GM19395 (cell line): ENCODE data around the gene SIGLEC15.
"Not testable (repeated sequence)": the region's sequence is repeated elsewhere in the genome, so short reads cannot be mapped to it uniquely, and the experiment has no call there.

Experiments used
- ATAC-seq: cut with Tn5 transposase; IDR thresholded peaks from one replicate; pipeline ENCODE4 v1.9.1; 2021; ENCODE audit warnings: mild to moderate bottlenecking, moderate library complexity; ENCODE audit not compliant: unreplicated experiment

Gene SIGLEC15, protein sequence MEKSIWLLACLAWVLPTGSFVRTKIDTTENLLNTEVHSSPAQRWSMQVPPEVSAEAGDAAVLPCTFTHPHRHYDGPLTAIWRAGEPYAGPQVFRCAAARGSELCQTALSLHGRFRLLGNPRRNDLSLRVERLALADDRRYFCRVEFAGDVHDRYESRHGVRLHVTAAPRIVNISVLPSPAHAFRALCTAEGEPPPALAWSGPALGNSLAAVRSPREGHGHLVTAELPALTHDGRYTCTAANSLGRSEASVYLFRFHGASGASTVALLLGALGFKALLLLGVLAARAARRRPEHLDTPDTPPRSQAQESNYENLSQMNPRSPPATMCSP

DNA sequence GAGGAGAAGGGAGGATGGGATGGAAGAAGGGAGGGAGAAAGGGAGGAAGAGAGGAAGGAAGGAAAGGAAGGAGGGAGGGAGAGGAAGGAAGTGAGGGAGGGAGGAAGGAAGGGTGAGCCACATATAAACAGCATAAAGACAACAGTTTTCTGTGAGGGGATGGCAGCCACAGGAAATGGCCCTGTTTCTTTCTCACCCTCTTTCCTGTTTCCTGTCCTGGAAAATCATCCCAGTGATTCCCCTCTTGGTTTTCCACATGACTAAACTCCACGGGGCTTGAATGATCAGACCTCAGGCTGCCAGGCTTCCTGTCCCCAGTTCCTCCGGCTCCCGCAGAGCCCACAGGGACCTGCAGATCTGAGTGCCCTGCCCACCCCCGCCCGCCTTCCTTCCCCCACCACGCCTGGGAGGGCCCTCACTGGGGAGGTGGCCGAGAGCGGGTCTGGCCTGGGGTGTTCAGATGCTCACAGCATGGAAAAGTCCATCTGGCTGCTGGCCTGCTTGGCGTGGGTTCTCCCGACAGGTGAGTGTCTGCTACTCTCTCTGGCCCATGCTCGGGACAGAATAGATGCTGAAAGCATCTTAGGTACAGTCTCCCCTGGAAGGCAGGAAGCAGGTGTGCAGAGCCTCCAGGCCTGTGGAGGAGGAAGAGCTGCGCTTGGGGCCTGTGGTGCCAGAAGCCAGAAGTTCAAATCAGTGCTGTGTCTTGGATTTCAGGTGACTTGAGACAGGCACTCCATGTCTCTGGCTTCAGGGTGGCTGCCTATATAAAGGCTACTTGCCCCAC is at the start of gene SIGLEC15:
Gene SIGLEC15, plus strand, starts transcription at position 418 of the 787 bp plus-strand sequence. Its CDS starts 54 bp downstream, at position 472.
- ATAC-seq = no peak

DNA sequence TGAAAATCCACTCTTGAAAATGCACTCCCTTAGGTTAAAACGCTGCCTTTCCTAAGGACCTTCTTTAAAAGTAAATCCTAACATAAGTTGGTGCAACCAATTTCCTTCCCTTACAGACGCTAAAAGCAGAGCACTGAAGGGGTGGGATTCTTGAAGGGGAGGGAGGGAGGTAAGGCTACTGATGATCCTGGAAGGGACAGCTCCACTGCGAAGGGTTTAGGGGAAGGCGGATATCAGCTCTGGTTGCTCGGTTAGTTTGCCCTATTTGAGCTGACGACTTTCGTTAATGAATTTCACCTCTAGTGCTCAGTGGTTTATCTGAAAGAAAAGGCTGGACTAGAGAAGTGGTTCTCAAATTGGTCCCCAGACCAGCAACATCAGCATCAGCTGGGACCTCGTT is 49.7 kb upstream of the SIGLEC15 start:
- no peak for ATAC-seq

DNA sequence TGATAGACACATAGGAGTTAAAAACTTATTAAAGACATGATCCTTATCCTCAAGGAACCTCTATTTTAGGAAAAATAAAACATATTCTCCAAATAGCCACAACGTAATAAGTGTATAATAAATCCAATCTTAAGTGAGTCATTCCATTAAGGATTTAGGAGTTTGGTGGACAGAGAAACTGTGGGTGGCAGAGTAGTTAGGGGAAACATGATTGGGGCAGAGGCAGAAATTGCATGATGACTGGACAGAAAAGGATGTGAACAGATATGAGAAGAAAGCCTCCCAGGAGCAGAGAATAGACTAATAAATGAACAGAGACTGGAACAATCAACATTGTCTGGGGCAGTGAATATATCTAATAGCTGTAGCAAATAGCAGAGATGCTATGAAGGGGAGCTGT is 48.1 kb upstream of the SIGLEC15 start:
- no peak for ATAC-seq

DNA sequence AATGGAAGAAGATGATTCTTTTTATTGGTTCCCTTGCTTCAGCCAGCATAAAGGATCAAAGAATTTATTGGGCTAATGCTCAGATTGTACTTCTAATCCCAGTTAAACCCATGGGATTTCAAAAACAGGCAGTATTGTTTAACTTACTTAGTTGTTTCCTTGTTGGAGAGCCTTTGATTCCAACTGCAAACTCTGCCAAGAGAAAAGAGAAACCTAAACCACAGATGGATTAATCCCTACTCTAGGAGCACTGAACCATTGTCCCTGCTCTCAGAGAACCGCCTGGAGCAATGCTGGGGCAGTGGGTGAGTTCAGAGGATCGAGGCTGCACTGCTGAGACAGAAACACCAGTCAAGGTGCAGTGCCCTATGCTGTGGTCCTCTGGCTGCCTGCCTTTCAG is 44.9 kb upstream of the SIGLEC15 start:
- no peak for ATAC-seq

DNA sequence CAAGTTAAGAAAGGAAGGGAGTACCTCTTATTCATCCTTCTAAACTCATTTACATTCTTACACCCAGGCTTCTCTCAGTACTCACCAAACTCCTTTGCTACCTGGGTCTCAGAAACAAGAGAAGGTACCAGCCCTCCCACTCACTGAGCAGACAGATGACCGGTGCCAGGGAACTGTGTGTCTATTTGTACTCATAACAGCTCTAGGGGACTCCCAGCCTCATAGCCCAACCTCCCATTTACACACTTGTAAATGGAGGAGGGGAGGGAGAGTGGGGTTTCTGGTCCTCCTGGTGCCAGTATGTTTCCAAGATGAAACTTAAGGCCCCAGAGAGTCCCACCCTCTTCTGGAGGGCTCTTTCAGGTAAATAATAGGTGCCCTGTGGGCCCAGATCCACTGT is 42.8 kb upstream of the SIGLEC15 start:
- no peak for ATAC-seq

DNA sequence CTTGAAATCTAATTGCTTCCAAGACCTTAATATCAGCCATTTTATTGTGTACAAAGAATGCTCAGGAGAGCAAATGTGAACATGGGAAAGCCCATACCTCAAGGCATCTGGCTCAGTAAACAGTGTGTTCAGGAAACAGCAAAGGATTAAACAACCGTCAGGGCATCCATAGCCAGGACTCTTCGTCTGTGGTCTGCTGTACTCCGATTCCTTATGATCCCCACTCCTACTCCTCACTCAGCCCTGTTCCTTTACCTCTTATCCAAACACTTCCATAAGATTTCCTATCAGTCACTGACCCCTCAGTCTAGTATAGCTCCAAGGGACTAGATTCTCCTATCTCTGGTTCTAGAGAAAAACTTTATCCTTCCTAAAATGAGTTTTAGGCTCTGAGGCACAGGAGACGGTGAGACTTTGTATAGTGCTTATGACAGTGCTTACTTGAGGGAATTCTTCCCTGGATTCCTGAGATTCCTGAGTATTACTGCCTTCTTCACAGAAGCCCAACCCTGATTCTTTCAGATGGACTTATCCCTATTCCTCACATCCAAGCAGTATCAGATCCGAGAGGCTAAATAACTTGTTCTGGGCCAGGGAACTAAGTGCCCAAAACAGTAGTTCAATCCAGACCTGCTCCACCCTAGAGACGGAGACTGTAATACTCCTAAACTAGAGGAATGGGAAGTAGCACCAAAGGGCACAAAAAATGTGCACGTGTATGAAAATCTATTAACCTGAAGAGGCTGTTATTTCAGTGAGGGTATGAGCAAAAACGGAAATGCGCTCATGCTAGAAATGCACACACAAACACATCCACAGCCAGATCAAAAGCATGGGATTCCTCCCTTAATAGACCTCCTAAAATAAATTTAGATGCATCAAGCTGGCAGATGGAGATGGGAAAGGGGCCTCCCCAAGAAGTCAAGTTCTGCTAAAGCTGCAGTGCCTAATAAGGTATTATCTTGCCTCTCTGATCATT is 42.1 kb upstream of the SIGLEC15 start:
- no peak for ATAC-seq

DNA sequence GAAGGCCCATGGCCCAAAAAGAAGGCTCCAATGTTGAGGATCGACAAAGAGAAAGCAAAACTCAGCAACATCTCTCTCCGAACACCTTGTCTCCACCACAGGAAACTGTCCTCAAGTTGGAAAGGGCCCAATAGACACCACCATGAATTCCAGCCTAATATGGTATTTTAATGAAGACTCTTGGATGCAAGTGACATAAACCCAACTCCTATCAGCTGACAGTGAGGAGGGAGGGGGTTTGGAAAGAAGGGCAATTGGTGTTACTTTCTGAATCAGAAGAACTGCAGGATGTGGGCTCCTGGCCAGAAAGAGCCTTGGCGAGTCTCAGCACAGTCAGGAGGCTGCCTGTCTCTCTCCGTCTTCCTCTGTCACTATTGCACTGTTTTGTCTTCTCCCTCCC is 40.3 kb upstream of the SIGLEC15 start:
- no peak for ATAC-seq

DNA sequence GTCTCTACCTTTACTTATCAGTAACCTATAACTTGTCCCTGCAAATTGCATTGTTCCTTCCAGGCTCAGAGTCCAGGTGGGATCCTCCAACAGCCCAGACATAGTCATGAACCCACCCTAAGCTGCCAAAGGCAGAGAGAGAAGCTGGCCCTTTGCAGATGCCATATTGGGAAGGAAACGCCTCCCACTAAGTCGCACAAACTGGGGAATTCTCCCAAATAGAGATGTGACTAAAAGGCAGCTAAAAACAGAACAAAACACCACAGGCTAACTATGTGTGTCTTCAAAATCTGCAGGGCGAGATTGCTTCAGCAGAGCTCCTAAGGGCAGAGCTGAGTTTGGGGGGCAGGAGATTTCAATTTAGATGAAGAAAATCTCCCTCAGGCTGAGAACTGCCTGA is 38.5 kb upstream of the SIGLEC15 start:
- ATAC-seq = no peak

DNA sequence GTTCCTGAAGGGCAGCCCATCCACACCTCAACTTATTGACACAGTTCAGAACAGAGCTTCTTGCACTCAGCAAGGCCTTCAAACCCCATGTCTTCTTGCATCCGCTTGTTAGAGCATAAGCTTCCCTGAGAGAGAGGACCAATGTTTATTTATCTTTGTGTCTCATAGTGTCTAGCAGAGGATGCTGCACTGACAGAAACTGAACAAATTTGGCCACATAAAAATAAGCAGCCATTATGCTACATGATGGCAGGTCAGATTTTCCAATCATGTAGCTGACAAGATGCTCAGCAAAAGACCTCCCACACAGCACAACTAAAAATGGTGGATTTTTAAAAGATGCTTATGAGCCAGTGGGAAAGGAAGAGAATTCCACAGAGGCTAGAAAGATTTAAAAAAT is 38.1 kb upstream of the SIGLEC15 start:
- no peak for ATAC-seq

DNA sequence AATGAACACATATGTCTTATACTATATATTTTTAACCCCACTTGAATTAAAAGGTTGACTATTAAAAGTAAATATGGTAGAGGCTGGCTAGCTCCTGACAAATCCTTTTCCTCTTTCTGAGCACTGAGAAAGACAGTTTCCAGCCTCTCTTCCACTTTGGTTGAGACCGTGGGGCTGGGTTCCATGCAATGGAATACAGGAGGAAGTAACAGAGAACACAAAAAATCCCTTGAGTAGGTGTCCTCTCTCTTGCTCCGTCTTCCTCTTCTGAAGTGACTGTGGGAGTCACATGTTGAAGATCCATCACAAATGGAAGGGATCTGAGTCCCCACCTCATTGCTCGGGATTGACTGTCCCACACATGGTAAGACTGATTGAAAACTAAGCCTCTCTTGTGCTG is 36.6 kb upstream of the SIGLEC15 start:
- ATAC-seq = no peak

DNA sequence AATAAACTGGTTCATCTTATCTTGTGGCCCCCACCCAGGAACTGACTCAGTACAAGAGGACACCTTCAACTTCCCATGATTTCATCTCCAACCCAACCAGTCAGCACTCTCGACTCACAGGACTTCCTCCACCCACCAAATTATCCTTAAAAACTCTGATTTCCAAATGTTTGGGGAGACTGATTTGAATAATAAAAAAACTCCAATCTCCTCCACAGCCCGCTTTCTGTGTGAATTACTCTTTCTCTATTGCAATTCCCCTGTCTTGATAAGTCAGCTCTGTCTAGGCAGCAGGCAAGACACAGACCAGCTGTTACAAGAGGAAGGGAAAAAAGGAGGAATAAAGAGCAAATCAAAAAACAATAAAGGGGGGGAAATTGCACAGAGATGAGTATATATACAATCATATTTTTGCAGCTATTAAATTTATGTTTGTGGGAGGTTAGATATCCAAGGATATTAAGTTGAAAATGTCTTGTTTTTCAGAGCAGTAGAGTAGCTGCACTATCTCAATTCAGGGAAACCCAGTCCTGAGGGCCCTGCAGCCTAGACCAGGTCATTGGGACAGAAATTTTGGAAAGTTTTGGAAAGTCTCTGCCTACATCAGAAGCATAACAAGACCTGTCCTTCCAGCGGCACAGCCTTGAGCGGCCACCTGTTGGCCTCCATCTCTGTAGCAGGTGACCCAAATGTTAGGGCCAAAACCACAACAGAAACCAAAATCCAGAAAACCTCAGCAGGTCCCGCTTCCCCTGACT is 32.8 kb upstream of the SIGLEC15 start:
- ATAC-seq = no peak

DNA sequence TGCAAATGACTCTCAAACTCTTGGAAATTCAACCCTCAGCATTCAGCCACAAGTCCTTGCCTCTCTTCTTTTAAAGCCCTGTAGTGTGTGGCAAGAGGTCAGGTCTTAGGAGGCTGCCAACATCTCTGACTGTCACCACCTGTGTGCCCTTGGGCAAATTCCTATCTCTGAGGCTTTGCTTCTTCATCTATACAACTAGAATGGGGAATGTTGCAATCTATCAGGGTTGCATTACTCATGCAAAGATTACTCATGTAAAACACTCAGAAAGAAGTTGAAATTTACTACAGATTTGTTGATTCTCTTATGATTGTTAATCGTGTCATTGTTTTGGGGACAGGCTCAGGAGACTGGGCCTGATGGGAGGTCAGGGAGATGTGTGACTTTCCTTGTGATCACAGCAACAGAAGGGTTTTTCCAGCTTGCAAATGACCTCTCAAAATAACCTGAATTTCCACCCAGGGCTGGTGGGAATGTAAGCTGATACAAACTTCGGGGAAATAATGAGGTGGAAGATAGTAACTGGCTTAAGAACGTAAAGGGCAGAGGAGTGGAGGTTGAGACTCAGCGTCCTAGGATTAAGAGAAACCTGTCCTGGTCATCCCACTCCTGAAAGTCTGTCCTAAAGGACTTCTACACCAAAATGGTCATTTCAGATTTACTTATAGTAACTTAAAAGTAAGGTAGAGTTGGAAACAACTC is 32.1 kb upstream of the SIGLEC15 start:
- no peak for ATAC-seq

DNA sequence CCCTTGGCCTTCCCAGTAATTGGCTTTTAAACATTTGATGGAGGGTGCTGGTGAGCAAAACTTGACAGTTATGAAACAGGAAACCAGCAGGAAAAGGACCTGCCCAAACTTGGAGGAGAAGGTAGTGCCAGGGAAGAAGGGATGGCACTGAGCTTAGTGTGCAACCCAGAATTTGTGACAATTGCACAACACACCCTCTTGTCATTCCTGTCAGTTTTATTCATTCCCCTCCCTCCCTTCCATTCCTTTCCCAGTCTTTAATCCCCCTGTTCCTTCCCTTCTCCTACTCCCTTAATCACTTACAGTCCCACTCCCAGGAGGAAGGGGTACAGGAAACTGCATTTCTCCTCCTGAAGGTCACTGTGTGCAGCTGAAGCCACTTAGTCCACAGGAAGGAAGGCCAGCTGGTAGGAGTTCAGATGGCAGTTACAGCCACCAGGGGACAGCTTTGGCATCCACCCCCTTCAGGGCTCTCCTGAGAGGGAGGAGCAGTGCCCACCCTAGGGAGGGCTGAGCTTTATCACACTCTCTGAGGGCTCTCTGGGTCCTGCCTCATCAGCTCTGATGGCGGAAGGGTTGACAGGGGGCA is 24.0 kb upstream of the SIGLEC15 start:
- ATAC-seq = no peak

DNA sequence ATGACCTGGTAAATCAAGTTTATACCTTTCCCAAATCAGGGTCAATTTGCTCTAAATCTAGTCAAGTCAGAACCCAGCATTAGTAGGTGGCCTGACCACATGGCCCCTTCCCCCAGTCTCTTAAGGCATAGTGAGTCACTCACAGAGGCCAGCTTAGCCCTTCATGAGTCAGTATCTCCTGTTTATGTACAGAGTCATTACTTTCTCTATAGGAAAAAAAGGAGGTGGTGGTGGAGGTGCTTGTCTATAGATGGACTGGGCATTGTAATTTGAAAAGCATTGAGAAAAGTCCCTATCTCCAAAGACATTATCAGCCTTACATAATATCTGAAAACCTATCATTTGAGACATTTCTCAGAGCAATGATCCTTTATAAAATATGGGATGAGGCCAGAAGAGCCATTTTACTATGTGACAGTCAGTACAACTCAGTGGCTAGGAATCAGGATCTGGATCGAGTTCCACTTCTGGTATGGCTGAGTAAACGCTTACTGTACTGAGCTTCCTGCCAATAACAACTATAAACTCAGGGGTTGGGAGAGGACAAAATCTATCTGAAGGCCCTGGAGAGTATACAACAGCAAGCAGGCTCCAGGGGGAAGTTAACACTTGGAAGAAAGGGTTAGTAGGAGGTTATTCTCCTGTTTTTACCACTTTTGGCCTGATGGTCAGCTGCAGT is 22.5 kb upstream of the SIGLEC15 start:
- no peak for ATAC-seq

DNA sequence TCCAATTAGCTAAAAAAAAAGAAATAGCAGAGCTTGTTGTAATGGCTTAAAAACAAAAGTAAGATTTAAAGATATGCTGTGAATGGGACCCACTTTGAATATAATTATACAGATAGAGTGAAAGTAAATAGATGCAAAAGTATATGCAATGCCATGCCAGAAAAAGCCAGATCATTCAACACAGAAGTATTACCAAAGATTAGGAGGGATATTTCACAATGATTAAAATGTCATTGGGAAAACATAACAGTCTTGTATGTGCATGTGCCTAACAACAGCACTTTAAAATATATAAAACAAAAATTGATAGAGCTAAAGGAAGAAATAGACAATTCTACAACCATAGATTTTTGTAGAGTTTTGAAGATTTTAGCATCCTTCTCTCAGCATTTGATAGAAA is 19.9 kb upstream of the SIGLEC15 start:
- no peak for ATAC-seq

DNA sequence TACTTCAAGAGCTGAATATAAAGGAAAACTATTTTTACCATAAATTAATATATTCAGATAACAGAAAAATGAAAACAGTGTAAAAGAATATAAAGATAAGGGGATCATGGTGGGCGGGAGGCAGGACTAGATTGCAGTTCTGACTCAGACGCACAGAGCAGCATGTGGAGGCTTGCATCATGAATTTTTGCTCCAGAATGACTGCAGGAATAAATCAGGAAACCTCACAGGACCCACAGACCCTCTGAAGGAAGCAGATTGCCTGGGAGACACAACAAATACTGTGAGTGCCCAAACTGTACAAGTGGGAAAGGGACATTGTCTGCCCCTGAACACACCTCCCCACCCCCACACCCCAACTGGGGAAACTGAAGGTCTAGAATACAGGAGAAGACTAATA is 19.2 kb upstream of the SIGLEC15 start:
- no peak for ATAC-seq

DNA sequence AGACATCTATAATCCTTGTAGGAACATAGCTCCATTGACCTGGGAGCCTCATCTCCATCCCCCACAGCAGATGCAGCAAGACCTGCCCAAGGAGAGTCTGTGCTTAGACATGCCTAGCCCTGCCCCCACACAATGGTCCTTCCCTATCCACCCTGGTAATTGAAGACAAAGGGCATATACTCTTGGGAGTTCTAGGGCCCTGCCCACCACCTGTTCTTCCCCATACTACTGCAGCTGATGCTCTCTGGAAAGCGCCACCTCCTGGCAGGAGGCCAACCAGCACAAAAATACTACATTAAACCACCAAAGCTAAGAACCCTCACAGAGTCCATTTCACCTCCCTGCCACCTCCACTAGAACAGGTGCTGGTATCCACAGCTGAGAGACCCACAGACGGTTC is 18.3 kb upstream of the SIGLEC15 start:
- ATAC-seq = not testable (repeated sequence)

DNA sequence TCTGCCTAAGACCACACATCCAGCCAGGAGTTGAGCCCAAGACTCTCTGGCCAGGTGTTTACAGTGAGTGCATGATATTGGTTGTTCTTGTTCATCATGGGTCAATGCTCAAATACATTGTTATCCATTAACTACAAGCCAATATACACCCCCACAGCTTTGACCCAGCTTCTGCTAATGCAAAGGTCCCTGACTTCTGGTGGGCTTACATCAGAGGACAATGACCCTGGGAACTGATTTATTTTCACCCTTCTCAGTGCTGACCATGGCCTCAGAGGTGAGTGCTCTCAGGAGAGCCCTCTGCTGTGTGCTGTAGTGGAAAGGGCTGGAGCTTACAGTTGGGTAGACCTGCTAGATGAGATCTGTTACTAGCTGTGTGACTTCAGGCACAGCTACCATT is 10.7 kb upstream of the SIGLEC15 start:
- ATAC-seq = not testable (repeated sequence)

DNA sequence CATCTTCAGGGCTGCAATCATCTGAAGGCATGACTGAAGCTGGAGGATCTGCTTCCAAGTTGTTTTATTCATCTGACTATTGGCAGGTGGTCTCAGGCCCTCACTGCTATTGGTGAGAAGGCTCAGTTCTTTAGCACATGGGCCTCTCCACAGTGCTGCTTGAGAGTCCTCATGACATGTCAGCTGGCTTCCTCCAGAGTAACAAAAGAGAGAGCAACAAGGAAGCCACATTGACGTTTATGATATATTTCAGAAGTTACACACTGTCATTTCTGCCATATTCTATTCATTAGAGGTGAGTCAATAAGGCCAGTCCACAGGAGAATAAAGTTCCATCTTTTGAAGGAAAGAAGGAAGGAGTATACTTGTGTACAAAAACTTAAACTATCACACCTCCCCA is 7.9 kb upstream of the SIGLEC15 start:
- ATAC-seq = no peak
